KOPT-K1 (cell line): ENCODE measurements around the gene FGGY.
A peak's percentile ranks its signal among the peaks of the same experiment; 100 is the strongest.
"Not testable (repeated sequence)": the region's sequence is repeated elsewhere in the genome, so short reads cannot be mapped to it uniquely, and the experiment has no call there.

Source experiments
- H3K27ac ChIP-seq: fragments of 200-600 bp; sonication (generic); 2 replicates; pipeline ENCODE4 v1.5.1; 2016; ENCODE audit warnings: antibody characterized with exemption, mild to moderate bottlenecking, low read depth, low read length; ENCODE audit not compliant: poor library complexity, severe bottlenecking
- H3K36me3 ChIP-seq: fragments of 200-600 bp; sonication (generic); 2 replicates; pipeline ENCODE4 v1.5.1; 2017; ENCODE audit warnings: antibody characterized with exemption, mild to moderate bottlenecking, low read length, moderate library complexity; ENCODE audit not compliant: insufficient read depth
- H3K9me3 ChIP-seq: fragments of 200-600 bp; sonication (generic); 2 replicates; pipeline ENCODE4 v1.5.1; 2017; ENCODE audit warnings: antibody characterized with exemption, low read length, mild to moderate bottlenecking; ENCODE audit not compliant: insufficient read depth, poor library complexity, severe bottlenecking

Gene FGGY, protein sequence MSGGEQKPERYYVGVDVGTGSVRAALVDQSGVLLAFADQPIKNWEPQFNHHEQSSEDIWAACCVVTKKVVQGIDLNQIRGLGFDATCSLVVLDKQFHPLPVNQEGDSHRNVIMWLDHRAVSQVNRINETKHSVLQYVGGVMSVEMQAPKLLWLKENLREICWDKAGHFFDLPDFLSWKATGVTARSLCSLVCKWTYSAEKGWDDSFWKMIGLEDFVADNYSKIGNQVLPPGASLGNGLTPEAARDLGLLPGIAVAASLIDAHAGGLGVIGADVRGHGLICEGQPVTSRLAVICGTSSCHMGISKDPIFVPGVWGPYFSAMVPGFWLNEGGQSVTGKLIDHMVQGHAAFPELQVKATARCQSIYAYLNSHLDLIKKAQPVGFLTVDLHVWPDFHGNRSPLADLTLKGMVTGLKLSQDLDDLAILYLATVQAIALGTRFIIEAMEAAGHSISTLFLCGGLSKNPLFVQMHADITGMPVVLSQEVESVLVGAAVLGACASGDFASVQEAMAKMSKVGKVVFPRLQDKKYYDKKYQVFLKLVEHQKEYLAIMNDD

GRCh38 chr1:59296358-59297256 lies at the start of gene FGGY:
Gene FGGY, plus strand, starts transcription at chr1:59297094. Its CDS starts 24,456 bp downstream, at chr1:59321550.
- H3K9me3 ChIP-seq: no peaks in the 10 kb centered on the region
- H3K36me3 ChIP-seq: no peaks in the 10 kb centered on the region
- peak within 1 kb of the TSS; percentile 69 for H3K27ac ChIP-seq

GRCh38 chr1:59248758-59249157 lies 48.1 kb upstream of the FGGY start:
- Histone ChIP-seq H3K9me3 (no peaks in the 10 kb centered on the region), H3K27ac (no peak overlapping the region), H3K36me3 (no peaks in the 10 kb centered on the region)

DNA sequence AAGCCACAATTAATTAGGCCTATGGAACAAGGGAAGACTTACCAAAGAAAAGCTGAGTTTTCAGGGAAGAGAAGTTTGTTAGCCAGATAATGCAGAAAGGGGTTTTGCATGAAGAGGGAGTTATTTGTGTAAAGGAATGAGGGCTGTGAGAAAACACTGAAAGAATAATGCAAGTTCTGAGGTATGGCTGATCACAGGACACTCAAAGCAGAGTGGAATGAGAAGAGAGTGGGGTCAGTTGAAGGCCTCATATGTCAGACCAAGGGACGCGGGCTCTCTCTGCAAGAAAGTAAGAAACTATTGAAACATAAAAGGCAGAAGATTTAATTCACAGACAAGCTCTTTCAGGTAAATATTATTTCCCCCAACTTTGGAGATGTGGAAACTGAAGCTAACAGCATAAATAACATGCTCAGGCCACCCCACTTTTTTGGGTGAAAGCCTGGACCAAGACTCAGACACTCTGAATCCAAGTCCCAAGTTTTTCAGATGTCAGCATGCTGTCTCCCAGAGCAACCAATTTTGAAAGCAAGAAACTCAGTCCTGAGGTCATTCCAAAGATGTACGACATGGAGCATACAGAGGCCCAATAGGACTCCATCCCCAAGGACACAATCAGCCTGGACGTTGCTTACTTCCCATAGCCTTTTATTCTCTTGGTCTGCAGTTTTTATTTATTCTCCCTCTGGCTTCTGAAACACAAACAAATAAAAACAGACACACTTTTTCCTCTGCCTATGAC lies 47.3 kb upstream of the FGGY start:
- Histone ChIP-seq H3K27ac (no peak overlapping the region), H3K9me3 (no peaks in the 10 kb centered on the region), H3K36me3 (no peaks in the 10 kb centered on the region)

DNA sequence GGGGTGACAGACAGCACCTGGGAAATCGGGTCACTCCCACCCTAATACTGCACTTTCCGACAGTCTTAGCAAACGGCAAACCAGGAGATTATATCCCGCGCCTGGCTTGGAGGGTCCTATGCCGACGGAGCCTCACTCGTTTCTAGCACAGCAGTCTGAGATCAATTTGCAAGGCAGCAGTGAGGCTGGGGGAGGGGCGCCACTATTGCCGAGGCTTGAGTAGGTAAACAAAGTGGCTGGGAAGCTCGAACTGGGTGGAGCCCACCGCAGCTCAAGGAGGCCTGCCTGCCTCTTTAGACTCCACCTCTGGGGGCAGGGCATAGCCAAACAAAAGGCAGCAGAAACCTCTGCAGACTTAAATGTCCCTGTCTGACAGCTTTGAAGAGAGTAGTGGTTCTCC lies 45.8 kb upstream of the FGGY start:
- H3K9me3 ChIP-seq, H3K27ac ChIP-seq, H3K36me3 ChIP-seq: not testable (repeated sequence)

DNA sequence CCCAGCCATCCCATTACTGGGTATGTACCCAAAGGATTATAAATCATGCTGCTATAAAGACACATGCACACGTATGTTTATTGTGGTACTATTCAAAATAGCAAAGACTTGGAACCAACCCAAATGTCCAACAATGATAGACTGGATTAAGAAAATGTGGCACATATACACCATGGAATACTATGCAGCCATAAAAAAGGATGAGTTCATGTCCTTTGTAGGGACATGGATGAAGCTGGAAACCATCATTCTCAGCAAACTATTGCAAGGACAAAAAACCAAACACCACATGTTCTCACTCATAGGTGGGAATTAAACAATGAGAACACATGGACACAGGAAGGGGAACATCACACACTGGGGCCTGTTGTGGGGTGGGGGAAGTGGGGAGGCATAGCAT lies 40.5 kb upstream of the FGGY start:
- not testable (repeated sequence) for H3K9me3 ChIP-seq, H3K36me3 ChIP-seq, H3K27ac ChIP-seq

GRCh38 chr1:59258412-59259032 lies 38.4 kb upstream of the FGGY start:
- Histone ChIP-seq H3K36me3 (no peaks in the 10 kb centered on the region), H3K9me3 (no peaks in the 10 kb centered on the region), H3K27ac (no peak overlapping the region)

- no peak overlapping the region for H3K27ac ChIP-seq
Observed at GRCh38 chr1:59261537-59261936, 35.4 kb upstream of the FGGY start.

DNA sequence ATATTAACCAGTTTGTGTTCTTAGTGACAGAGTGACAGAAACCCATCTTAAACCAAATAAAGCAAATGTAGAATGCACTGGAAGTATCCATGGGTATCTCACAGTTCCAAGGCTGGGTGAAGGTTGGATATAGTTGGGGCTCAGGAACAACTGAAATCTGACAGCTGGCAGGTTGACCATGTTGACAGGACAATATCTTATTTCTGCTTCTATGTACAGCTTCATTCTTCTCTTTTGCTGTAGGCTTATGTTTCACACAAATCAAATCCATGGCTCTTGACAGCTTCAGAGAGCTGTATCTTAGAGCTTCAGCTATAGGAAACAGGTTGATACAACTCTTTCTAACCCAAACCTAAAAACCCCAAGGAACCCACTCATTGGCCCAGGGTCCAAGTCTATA lies 34.3 kb upstream of the FGGY start:
- no peaks in the 10 kb centered on the region for H3K9me3 ChIP-seq

More at GRCh38 chr1:59261537-59261936, 35.4 kb upstream of the FGGY start:
- no peaks in the 10 kb centered on the region for H3K9me3 ChIP-seq
- no peaks in the 10 kb centered on the region for H3K36me3 ChIP-seq

GRCh38 chr1:59263111-59263510 lies 33.8 kb upstream of the FGGY start:
- no peaks in the 10 kb centered on the region for H3K36me3 ChIP-seq
- H3K9me3 ChIP-seq: no peaks in the 10 kb centered on the region
- no peak overlapping the region for H3K27ac ChIP-seq

More for the DNA sequence above, 34.3 kb upstream of the FGGY start:
- H3K36me3 ChIP-seq: no peaks in the 10 kb centered on the region
- no peak overlapping the region for H3K27ac ChIP-seq

DNA sequence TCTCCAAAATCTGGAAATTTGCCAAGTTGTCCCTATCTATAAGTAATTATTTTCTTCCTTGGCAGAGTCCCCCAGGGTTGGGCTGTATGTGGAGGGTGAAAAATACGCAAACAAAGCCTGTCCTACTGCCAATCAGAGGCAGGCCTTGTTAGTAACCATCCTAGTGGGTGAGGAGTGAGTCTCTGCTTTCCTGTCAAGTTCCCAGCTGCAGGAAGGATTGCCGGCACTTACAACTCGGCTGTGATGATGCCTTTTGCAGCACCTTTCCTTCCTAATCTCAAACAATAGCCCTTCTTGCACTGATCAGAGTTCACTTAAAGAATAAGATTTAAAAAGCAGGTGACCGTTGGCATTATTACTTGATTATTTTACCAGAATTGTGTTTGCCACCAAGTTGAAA lies 31.3 kb upstream of the FGGY start:
- no peaks in the 10 kb centered on the region for H3K36me3 ChIP-seq
- no peaks in the 10 kb centered on the region for H3K9me3 ChIP-seq
- H3K27ac ChIP-seq: no peak overlapping the region

DNA sequence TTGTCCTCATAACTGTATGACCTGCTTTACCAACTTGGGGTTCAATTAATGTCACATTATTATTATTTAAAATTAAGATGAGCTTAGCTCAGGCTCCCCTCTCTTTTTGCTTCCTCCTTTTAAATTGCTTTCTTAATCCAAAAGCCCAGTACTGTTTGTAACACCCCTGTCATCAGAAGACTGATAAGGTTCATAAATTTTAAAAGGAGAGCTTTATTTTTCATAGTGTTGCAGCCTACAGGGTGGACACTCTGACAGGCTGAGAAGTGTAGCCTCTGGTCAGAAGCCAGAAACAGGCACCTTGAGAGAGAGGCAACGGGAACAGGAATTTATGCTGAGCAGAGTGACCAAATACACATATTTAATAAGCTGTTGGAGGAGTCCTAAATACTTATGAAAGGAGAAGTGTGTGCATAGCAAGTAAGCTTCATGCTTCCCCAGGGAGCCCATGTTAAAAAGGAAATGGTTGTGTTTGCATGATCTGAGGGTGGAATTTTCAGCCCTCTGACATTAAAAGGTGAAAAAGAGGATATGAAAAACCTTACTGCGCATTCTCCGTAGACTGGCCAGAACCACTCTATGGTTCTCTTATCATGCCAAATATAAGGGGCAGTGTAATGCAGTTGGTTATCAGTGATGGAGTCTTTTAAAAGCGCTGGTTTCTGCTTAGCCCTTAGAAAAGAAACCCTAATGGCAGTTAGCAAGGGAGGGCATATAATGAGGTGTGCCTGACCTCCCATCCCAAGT lies 30.5 kb upstream of the FGGY start:
- no peaks in the 10 kb centered on the region for H3K9me3 ChIP-seq
- H3K27ac ChIP-seq: no peak overlapping the region
- no peaks in the 10 kb centered on the region for H3K36me3 ChIP-seq

- Histone ChIP-seq H3K9me3 (no peaks in the 10 kb centered on the region), H3K27ac (no peak overlapping the region), H3K36me3 (no peaks in the 10 kb centered on the region)
Observed at GRCh38 chr1:59266927-59267293, 30.0 kb upstream of the FGGY start.

- H3K27ac ChIP-seq: no peak overlapping the region
- no peaks in the 10 kb centered on the region for H3K9me3 ChIP-seq
- no peaks in the 10 kb centered on the region for H3K36me3 ChIP-seq
Observed at GRCh38 chr1:59268406-59268805, 28.5 kb upstream of the FGGY start.
